GM12873 (cell line): ENCODE measurements around the gene NOB1.

Source experiments
- TF ChIP-seq, protein P1 (sequence below): IDR thresholded peaks from 2 replicates; pipeline ENCODE4 v1.5.1; 2012; ENCODE audit warnings: low read depth, mild to moderate bottlenecking, moderate library complexity, low read length, control low read depth; ENCODE audit not compliant: insufficient read depth; ENCODE audit errors: missing control alignments

The NOB1 gene

GRCh38 chr16:69699915-69700314, 54.8 kb downstream of the NOB1 start:
- TF ChIP-seq, protein P1, sequence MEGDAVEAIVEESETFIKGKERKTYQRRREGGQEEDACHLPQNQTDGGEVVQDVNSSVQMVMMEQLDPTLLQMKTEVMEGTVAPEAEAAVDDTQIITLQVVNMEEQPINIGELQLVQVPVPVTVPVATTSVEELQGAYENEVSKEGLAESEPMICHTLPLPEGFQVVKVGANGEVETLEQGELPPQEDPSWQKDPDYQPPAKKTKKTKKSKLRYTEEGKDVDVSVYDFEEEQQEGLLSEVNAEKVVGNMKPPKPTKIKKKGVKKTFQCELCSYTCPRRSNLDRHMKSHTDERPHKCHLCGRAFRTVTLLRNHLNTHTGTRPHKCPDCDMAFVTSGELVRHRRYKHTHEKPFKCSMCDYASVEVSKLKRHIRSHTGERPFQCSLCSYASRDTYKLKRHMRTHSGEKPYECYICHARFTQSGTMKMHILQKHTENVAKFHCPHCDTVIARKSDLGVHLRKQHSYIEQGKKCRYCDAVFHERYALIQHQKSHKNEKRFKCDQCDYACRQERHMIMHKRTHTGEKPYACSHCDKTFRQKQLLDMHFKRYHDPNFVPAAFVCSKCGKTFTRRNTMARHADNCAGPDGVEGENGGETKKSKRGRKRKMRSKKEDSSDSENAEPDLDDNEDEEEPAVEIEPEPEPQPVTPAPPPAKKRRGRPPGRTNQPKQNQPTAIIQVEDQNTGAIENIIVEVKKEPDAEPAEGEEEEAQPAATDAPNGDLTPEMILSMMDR: no peak

GRCh38 chr16:69698404-69698803, 56.3 kb downstream of the NOB1 start:
- TF ChIP-seq, protein P1: no peak

- TF ChIP-seq, protein P1: no peak
These were observed 60.8 kb downstream of the NOB1 start for GRCh38 chr16:69693916-69694315.

GRCh38 chr16:69691980-69692911, 62.5 kb downstream of the NOB1 start:
- TF ChIP-seq, protein P1: no peak
